ENCODE data around the gene FGD6.
"Not testable (repeated sequence)": the region's sequence is repeated elsewhere in the genome, so short reads cannot be mapped to it uniquely, and the experiment has no call there.

FGD6 gene

DNA sequence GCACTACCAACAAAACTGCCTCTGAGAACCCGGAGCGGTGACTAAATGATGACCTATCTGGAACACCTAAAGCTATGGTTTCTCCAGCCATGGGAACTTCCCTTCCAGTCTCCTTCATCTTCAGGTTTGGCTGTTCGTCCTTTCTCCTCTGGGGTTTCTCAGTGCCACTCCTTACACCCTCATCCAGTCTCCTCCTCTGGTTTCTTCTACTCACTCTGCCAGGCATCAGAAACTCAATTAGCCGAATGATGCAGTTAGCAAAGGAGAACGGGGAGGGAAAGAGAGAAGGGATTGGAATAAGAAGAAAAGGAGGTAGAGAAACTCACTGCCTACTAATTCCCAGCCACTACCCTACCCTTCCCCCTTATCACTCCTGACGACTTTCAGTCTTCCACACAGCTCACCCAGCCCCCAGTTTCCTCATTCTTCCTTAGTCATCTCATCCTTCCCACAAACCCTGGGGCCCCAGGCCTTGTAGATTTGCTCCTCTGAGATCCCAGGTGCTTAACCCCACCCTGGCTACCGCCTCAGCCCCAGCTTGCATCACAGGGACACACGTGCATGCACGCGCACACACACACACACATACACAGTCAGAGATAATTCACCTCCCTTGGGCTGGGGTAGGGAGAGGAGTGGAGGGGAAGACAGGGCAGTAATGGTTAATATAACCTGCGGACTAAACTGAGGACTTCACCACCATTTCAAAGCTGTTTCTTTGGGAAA, 13.0 kb downstream of the FGD6 start:
- no peak for DNase-seq

DNA sequence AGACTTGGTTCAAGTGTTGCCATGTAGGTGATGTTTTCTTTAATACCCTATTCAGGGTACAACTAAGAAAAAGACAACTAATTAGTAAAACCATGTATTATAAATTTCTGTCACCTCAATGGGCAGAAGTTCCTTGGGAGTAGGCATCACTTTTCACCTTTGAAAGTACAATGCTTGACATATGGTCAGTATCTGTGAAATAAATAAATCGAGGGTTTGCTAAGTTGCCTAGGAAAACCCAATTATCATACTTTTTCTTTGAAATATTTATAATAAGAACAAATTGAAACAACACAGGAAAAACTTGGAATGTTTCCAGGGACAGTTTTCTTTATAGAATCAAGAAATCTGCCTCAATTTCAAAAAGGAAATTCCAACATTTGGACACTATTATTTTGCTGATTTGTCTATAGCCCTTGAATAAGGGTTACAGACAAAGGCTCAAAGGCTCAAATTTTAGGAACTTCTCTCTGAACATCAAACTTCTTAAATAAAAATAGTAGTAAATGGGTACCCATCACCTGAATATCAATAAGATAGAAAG, 13.7 kb downstream of the FGD6 start:
- no peak for DNase-seq

DNA sequence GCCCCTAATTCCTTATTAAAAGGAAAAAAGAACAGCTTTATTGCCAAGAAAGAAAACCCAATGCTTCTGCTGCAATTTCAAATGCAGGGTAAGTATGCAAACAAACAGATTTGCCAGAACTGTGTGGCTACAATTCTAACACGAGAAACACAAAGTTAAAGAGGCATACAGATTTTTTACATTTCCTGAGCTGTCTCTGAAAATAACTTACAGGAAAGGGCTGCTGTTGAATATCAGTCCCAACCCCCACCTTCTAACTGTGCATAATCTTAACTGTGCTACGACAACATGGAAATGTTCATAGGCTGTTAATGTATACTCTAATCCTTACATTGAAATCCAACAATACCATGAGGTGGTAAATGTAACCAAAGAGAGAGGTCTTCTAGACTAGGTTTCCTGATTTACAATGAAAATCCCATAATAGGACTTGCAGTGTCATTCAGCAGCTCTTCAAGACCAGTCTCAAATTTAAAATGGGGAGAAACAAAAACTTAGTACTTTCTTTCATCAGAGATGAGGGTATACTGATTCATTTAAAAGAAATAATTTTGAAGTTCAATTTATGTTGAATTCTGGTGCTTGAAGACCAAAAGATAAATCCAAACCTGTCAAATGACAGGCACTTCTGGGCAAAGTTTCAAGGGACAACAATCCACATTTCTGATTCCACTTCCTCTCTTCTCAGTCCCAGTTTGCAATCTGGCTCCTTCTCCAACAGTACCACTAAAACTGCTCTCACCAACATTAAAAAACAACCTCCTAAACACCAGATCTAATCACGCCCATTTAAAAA, 14.4 kb downstream of the FGD6 start:
- DNase-seq = no peak

DNA sequence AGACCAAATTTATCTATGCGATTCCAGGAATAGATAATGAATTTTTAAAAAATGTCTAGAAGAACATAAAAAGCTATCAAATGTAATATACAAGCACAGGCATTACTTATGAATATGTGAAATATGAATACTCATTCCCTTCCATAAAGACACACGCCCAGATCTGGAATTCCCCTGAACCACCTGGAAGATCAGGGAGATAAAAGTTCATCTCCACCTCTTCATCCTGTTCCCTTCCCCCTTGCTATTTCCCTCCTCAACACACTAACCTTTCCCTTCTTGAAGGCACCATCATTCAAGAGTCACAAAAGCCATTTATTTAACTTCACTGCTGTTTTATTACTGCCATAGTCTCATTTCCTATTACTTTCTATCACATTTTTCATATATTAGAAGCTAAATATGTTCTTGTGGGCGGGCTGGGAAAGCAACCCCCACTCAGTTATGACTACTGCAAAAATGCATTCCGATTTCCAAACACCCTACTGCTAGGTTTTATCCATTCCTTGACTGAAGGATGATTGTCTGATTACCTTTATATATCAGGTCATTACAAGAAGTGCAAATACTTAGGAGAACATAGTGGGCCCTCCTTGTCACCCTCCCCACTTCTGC, 16.1 kb downstream of the FGD6 start:
- no peak for DNase-seq

DNA sequence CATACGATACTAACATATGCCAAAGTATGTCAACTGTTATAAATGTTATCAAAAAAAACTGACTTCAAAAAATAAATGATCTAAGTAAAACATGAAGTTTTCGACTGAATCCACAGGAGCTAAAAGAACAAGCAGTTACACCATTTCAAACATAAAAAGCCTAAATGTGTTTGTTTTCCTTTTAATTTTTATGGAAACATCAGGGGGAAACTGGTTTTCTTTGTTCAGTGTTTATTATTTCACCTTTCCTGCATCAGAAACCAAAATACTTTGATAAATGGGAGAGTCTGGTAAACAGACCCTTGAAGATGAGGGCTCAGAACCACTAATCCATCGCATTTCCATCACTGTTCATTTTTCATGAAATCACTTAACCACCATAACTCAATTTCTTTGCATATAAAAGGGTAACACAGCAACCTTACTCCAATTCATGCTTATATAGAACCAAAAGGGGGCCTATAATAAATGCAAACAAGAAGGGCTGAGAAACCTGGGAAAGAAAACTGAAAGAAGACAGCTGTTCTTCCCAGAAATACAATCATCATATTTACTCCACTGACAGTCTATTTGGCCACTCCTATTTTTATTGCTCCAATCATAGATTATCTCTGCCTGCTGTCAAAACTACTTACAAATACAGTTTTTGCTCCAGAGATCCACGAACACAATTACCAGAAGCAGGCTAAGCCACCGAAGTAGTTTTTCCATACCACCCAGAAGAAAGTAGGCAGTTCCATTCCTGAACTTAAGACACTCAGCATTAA, 17.0 kb downstream of the FGD6 start:
- DNase-seq = no peak

DNA sequence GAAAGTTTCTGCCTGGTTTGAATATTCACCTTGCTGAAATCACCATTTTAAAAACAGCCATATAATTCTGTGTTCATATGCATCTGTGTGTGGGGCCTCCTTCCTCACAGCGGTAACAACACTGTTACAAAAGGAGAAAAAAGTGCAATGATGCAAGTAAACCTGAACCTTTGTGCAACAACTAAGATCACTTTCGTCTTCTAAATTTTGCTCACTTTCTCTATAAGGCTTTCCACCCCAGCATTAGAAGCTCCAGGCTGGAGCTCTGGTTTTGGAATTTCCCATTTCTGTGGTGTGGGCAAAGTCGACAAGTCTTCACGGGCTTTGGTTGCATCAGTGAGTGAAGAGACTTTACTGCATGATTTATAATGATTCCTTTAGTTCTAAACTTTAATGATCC, 18.4 kb downstream of the FGD6 start:
- no peak for DNase-seq

DNA sequence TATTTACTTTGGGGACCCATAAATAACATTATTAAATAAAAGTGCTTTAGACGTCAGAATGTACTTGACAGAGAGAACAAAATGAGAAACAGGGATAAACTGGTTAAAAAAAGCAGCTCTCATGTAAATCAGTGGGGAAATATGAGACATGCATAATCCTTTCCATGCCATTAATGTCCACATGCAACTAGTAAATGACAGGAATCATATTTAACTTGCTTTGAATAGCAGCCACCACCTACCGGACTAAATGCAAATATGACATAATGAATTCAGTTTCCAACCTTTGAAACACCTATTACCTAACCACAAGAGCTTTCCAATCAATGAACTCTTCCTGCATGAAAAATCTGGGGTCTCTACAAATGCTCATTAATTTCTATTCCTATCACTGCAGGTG, 19.6 kb downstream of the FGD6 start:
- no peak for DNase-seq

DNA sequence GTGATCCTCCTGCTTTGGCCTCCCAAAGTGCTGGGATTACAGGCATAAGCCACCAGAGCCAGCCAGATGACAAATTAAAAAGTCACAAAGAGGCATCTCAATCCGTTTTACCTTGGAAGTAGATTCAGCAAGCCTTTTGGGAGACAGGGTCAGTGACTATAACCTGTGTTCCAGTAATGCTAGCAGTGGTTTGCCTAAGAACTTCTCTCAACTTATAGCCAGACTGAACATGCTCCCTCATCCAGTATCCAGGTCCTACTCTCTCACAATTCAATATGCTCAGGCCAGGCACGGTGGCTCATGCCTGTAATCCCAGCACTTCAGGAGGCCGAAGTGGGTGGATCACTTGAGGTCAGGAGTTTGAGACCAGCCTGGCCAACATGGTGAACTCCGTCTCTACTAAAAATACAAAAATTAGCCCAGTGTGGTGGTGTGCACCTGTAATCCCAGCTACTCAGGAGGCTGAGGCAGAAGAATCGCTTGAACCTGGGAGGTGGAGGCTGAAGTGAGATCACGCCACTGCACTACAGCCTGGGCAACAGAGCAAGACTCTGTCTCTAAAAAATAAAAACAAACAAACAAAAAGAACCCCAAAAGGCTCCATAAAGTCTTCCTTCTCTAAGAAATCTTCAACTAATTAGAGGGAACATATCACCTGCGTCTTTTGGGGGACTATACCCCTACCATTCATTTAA, 20.2 kb downstream of the FGD6 start:
- DNase-seq = not testable (repeated sequence)

DNA sequence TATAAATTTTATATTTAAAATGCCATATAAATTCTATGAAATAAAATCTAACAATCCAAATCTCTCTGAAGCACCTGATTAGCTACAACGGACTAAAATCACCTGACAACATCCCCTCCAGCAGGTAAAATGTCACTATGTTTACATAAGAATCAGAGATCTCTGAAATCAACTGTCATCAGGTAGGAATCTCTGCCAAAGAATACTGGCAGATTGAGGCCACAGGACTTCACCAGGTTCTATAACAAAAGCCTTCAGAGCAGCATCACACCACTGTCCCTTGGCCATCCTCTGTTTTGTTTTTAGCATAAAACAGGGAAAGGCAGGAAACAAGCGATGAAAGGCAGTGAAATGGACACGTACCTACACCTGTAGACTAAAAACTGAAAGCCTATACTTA, 22.1 kb downstream of the FGD6 start:
- no peak for DNase-seq

DNA sequence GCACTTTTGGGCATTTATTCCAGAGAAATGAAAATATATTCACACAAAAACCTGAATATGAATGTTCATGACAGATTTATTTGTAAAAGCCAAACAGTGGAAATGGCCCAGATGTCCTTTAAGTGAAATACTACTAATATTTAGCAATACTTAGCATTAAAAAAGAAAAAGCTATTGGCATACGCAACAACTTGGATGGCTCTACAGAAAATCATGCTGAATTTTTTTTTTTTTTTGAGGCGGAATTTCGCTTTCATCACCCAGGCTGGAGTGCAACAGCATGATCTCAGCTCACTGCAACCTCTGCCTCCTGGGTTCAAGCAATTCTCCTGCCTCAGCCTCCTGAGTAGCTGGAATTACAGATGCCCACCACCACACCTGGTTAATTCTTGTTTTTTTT, 24.1 kb downstream of the FGD6 start:
- no peak for DNase-seq

DNA sequence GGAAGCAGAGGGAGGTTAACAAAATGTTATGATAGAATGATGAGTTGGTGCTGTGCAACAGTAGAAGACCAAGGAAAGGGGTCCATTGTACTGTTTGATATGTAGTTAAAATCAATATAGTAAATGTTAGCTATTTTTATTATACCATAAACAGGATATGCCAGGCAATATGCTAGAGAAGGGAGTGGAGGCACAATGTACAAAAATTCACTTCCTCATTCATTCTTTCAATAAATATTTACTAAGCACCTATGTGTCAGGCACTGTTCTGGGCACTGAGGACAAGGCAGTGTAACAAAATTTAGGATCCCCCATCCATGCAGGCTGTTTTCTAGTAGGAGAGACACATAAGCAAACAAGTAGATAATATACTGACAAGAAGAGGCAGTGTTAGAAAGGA, 25.0 kb downstream of the FGD6 start:
- DNase-seq = no peak

DNA sequence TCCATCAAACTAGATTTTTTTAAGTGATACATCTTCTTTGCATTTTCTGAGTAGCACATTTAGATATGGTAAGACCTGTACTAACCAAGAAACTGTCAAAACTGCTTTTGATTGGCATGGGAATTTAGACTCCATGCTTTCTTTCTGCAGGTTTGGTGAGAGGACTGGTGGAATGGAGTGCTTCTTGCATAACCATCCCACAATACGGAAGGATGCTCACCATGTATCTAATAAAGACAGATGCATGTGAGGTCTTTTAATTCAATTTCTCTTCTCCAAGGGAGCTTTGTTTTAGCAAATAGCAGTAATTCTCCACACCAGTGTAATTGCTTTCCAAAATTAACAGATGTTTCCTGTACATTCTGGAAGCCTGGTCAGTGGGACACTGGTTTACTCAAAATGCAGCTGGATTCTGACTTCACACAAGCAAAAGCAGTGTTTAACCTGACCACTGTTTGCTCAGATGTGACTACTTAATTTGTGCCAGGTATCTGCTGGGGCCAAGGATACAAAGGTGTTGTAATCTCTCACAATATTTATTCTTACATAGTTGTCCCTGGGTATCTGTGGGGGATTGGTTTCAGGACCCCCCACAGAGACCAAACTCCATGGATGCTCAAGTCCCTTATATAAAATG, 26.1 kb downstream of the FGD6 start:
- DNase-seq = no peak

DNA sequence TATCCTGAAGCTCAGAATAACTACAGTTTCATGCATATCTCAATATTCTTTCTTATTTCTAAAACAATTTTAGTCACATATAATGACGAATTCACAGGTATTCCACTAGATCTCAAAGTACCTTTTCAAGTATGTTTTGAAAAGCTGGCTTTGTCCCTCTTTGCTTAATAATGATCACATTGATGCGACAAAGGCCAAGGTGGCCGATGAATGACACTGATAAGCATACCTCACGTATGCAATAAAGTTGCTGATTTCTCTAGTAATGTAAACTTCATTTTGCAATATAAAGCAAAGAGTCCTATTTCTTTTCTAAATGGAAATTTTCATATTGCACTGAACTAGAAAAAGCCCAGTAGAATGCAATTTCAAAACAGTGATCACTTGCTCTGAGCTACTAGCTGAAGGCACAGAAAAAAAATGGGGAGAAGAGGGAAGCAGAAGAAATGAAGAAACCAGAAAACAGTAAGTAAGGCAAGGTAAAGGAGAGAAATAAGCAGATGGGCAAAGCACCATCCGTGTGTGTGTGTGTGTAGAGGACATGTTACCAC, 29.3 kb downstream of the FGD6 start:
- no peak for DNase-seq

DNA sequence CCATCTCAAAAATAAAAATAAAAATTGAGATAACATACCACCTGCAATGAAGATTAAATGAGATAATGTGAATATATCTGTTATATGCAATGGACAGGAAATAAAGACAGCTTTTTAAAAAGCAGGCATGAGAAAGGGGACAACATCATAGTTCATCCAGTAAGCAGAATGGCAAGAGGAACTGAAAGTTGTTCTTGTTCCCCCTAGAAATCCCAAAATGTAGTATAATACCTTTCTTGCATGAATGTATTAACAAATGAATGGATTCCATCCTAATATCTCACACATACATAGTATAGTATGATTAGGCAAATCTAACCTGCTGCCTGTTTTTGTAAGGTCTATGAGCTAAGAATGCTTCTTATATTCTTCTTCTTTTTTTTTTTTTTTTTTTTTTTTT, 31.4 kb downstream of the FGD6 start:
- DNase-seq = no peak

DNA sequence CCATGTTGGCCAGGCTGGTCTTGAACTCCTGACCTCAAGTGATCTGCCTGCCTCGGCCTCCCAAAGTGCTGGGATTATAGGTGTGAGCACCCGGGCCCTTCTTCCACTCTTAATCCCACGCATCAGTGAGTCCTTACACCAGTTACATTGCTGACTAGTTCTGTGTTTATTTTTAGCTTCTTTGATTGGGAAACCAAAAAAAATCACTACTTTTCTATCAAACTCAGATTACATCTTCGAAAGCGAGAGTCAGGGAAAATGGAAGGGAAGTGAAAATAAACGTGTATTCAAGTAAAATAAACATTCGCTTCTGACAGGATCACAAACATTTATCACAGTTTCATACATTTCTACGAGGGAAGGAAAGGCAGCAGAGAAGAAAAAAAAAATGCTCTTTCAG, 32.2 kb downstream of the FGD6 start:
- no peak for DNase-seq

DNA sequence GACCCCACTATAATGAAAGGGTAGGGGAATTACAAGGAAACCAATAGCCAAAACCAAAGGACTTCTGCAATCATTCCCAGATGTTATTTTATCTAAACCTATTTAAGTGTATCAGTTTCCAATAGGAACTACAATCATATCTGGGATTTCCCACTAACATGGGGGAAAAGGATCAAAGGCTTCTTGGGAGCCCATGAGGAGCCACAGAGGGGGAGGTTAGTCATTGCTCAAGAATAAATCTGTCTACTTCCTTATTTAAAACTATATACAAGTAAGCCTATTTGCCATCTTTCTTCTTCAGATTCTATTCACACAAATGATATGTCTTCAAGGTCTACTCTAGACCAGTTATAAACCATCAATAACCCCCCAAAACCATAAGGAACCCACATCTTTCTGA, 33.1 kb downstream of the FGD6 start:
- no peak for DNase-seq

DNA sequence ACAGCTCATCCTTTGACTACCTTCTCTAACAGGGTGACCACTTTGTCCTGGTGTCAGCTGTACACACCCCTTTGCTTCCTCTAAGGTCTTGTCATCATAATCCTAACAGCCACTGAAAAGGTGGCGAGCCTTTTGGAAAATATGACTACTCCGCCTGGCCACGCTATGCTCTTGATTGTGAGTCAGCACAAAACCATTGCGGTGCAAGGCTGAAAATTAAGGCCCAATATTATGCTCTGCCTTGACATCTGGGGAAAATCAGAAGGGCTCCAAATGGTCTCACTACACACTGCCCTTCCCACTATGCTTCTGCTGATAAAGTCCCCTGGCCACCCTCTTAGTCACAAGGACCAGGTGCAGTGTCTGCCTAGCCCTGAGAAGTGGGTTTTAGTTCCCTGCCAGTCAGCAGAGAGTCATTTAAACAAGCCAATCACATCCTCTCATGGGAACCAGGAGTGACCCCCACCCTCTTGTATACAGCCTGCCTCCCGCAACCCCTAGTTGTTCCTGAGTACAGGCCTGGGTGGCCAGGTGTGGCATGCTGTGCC, 34.3 kb downstream of the FGD6 start:
- no peak for DNase-seq

DNA sequence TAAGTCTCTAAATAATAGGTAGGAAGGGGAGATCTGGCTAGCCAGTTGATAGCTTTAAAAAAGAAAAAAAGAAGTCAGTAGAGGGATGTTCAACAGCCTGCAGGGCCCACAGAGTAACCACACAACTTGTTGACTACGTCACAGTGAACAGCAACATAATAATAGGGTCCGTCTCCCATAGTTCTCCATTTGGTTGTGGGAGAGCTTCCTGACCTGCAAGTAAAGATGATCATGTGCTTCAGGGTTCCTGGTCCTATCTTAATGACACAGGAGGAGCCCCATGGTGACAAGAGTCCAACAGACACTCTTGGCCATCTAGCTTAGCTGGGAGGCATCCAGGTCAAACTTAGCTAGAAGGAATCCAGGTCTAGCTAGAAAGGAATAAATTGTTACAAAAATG, 36.2 kb downstream of the FGD6 start:
- no peak for DNase-seq

DNA sequence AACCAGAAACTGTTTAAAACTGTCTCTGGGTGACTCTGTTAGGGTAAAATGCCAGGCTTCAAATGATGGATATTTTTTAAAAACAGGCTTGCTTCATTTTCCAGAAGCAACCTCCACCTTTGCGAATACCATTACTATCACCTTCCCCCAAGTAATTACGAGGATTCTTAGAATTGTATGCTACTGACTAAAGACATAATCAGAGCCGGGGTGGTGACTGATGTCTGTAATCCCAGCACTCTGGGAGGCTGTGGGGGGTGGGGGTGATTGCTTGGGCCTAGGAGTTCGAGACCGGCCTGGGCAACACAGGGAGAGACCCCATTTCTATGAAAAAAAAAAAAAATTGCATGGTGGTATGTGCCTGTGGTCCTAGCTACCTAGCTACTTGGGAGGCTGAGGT, 38.3 kb downstream of the FGD6 start:
- no peak for DNase-seq

DNA sequence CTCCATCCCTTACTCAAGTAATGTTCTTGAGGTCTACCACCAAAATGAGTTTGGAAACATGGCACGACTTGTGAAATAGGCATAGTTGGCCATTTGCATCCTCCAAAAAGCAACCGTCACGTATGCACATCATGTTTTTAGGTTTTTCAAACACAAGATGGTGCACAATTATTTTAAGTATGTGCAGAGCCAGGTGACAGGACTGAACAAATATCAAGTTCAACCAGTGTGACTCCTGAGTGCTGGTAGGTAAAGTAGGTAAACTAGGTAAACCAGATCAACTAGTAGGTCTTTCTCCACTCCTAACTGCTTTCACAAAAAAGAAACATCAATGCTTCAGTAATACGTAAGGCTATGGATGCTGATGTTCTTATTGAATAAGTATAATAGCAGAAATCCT, 39.1 kb downstream of the FGD6 start:
- DNase-seq = no peak

DNA sequence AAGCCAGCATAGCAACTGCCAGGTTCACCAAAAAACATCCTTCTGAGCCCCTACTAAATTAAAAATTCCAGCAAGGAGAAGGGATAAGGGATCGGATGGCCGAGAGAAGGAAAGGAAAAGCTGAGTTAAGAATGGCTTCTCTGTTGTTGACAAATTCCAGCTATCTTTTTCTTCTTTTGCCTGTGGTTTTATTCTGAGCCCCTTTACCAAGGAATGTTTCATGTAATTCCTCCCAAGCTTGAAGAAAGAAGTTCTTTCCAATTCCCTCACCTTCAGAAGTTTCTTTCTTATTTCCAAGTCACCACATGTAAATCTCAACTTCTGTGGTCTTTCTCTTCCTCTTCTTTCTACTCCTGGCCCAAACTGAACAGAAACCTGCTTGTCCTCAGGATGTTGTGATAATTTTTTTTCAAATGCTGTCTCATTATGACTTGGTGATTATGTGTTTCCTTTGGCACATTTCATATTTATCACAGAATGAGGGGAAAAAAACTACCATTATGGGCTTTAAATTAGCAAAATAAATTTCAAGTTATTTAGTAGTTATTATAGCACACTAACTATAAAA, 40.0 kb downstream of the FGD6 start:
- no peak for DNase-seq
